ENCODE measurements around the gene CRMP1. TPM values are rescaled to one million over a fixed set of nuclear protein-coding genes. Genes with fewer than 3 reads are reported as not detected.

CRMP1 gene
- total RNA-seq, 4 donors from 2014 or later: 0.39 to 0.66 TPM; not detected in 2

- Histone ChIP-seq H3K9me3 (no peaks in the 10 kb centered on the region), H3K4me3 (no peak overlapping the region), H3K36me3 (no peaks in the 10 kb centered on the region), H3K27me3 (no peaks in the 10 kb centered on the region), H3K4me1 (no peaks in the 10 kb centered on the region), H3K27ac (no peak overlapping the region)
- TF ChIP-seq CTCF (IDR thresholded peaks at IDR 0.05 in 4 of 5, conservative IDR thresholded peaks at IDR 0.05 in 1 of 5) (no peak), POLR2A (IDR thresholded peaks at IDR 0.05) (no peak)
- DNase-seq: no peak
- in situ Hi-C loops (cut with MboI; ENCODE audit: low sequenced_read_pairs in 4 of 4): no loop called here
- no peak for ATAC-seq
- intact Hi-C loops (cut with DNase I; ENCODE audit: low total_unique reads): no loop called here
These were observed 93.5 kb downstream of the CRMP1 start for GRCh38 chr4:5799406-5799805.

GRCh38 chr4:5798946-5799345 is 93.9 kb downstream of the CRMP1 start:
- H3K4me3 ChIP-seq: no peak overlapping the region
- in situ Hi-C loops (cut with MboI; ENCODE audit: low sequenced_read_pairs in 4 of 4): no loop called here
- H3K9me3 ChIP-seq: no peaks in the 10 kb centered on the region
- no peaks in the 10 kb centered on the region for H3K27me3 ChIP-seq
- no peak for ATAC-seq
- no peaks in the 10 kb centered on the region for H3K4me1 ChIP-seq
- intact Hi-C loops (cut with DNase I; ENCODE audit: low total_unique reads): no loop called here
- H3K27ac ChIP-seq: no peak overlapping the region
- H3K36me3 ChIP-seq: no peaks in the 10 kb centered on the region
- DNase-seq: no peak
- no peak for TF ChIP-seq POLR2A (IDR thresholded peaks at IDR 0.05)
- TF ChIP-seq CTCF (IDR thresholded peaks at IDR 0.05 in 4 of 5, conservative IDR thresholded peaks at IDR 0.05 in 1 of 5): no peak

DNA sequence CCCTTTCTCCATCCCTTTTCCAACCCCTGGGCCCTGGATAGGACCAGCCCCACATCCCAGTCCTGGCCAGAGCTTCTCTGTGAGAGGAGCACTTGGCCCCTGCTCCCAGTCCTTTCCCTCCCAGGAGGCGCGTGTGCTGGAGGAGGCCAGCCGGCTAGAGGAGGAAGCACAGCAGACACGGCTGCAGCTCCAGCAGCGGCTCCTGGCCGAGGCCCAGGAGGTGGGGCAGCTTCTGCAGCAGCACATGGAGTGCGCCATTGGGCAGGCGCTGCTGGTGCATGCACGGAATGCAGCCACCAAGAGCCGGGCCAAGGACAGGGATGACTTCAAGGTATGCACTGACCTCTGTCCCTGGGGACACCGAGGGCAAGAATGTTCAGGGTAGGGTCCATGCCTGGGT is 94.4 kb downstream of the CRMP1 start:
- intact Hi-C loops (cut with DNase I; ENCODE audit: low total_unique reads) (no loop called here), in situ Hi-C loops (cut with MboI; ENCODE audit: low sequenced_read_pairs in 4 of 4) (no loop called here)
- DNase-seq: no peak
- Histone ChIP-seq H3K27me3 (no peaks in the 10 kb centered on the region), H3K4me1 (no peaks in the 10 kb centered on the region), H3K27ac (no peak overlapping the region), H3K4me3 (no peak overlapping the region), H3K9me3 (no peaks in the 10 kb centered on the region), H3K36me3 (no peaks in the 10 kb centered on the region)
- TF ChIP-seq POLR2A (IDR thresholded peaks at IDR 0.05): no peak
- TF ChIP-seq CTCF (IDR thresholded peaks at IDR 0.05 in 4 of 5, conservative IDR thresholded peaks at IDR 0.05 in 1 of 5): no peak
- no peak for ATAC-seq

DNA sequence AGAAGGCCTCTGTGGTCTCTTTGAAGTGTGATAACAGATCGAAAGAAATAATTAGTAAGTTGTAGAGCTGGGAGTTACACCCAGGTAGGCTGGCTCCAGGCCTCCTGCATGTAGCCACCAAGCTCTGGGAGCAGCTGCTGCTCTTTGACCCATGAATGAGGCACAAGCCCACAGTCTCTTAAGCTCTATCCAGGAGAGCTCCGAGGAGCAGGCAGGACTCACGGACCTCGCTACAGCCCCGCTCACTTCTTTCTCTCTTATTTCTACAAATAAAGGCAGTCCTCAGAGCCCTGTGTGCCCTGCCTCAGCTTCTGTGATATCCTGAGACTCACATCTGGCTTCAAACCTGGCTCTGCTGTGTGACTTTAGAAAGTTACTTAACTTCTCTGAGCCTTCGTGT is 95.0 kb downstream of the CRMP1 start:
- H3K27me3 ChIP-seq: no peaks in the 10 kb centered on the region
- TF ChIP-seq CTCF (IDR thresholded peaks at IDR 0.05 in 4 of 5, conservative IDR thresholded peaks at IDR 0.05 in 1 of 5): no peak
- no peak for TF ChIP-seq POLR2A (IDR thresholded peaks at IDR 0.05)
- H3K36me3 ChIP-seq: no peaks in the 10 kb centered on the region
- H3K4me3 ChIP-seq: no peak overlapping the region
- H3K9me3 ChIP-seq: no peaks in the 10 kb centered on the region
- in situ Hi-C loops (cut with MboI; ENCODE audit: low sequenced_read_pairs in 4 of 4) (no loop called here), intact Hi-C loops (cut with DNase I; ENCODE audit: low total_unique reads) (no loop called here)
- no peak overlapping the region for H3K27ac ChIP-seq
- no peak for DNase-seq
- no peak for ATAC-seq
- no peaks in the 10 kb centered on the region for H3K4me1 ChIP-seq

GRCh38 chr4:5796976-5797375 is 95.9 kb downstream of the CRMP1 start:
- intact Hi-C loops (cut with DNase I; ENCODE audit: low total_unique reads): no loop called here

More at GRCh38 chr4:5796976-5797375, 95.9 kb downstream of the CRMP1 start:
- no peak overlapping the region for H3K27ac ChIP-seq
- no peaks in the 10 kb centered on the region for H3K4me1 ChIP-seq
- DNase-seq (no peak), ATAC-seq (no peak)
- no peak for TF ChIP-seq CTCF (IDR thresholded peaks at IDR 0.05 in 4 of 5, conservative IDR thresholded peaks at IDR 0.05 in 1 of 5)
- no peak for TF ChIP-seq POLR2A (IDR thresholded peaks at IDR 0.05)
- in situ Hi-C loops (cut with MboI; ENCODE audit: low sequenced_read_pairs in 4 of 4): no loop called here
- H3K36me3 ChIP-seq: no peaks in the 10 kb centered on the region
- no peaks in the 10 kb centered on the region for H3K9me3 ChIP-seq
- no peak overlapping the region for H3K4me3 ChIP-seq
- no peaks in the 10 kb centered on the region for H3K27me3 ChIP-seq

Measured in gastrocnemius medialis (tissue), 4 donors.